Smooth muscle cell (in vitro differentiated cells): ENCODE results near the gene LMBRD2. TPM values are rescaled to one million over a fixed set of nuclear protein-coding genes. Genes with fewer than 3 reads are reported as not detected.

Source experiments
- DNase-seq: peaks from one replicate; lab custom pipeline; 2025; ENCODE audit not compliant: unreplicated experiment; lab: John Stamatoyannopoulos, UW
- H2AFZ ChIP-seq: fragments of 200-600 bp; sonication (generic); 2 replicates; pipeline ENCODE4 v1.6.0; 2016; ENCODE audit warnings: antibody characterized with exemption, low read depth, mild to moderate bottlenecking
- H3F3A ChIP-seq: fragments of 200-600 bp; sonication (generic); 2 replicates; pipeline ENCODE4 v1.6.0; 2017; ENCODE audit warnings: antibody characterized with exemption, low read depth
- H3K27ac ChIP-seq: fragments of 200-600 bp; sonication (generic); 2 replicates; pipeline ENCODE4 v1.5.1; 2016; ENCODE audit warnings: low read depth, mild to moderate bottlenecking
- H3K27me3 ChIP-seq: fragments of 200-600 bp; sonication (generic); 2 replicates; pipeline ENCODE4 v1.6.1; 2016; ENCODE audit warnings: low read depth, mild to moderate bottlenecking
- H3K36me3 ChIP-seq: fragments of 200-600 bp; sonication (generic); 2 replicates; pipeline ENCODE4 v1.5.1; 2016; ENCODE audit warnings: low read depth
- H3K4me1 ChIP-seq: fragments of 200-600 bp; sonication (generic); 2 replicates; pipeline ENCODE4 v1.5.1; 2016; ENCODE audit warnings: low read depth
- H3K4me2 ChIP-seq: fragments of 200-600 bp; sonication (generic); 2 replicates; pipeline ENCODE4 v1.6.0; 2016; ENCODE audit warnings: mild to moderate bottlenecking
- H3K4me3 ChIP-seq: fragments of 200-600 bp; sonication (generic); 2 replicates; pipeline ENCODE4 v1.5.1; 2016; ENCODE audit warnings: mild to moderate bottlenecking
- H3K79me2 ChIP-seq: fragments of 200-600 bp; sonication (generic); 2 replicates; pipeline ENCODE4 v1.6.0; 2016; ENCODE audit warnings: low read depth, mild to moderate bottlenecking
- H3K9ac ChIP-seq: fragments of 200-600 bp; sonication (generic); 2 replicates; pipeline ENCODE4 v1.6.0; 2016; ENCODE audit warnings: low read depth
- H3K9me3 ChIP-seq: fragments of 200-600 bp; sonication (generic); replicated peaks from 2 replicates; pipeline ENCODE4 v1.5.1; 2016; ENCODE audit warnings: low read depth
- H4K20me1 ChIP-seq: fragments of 200-600 bp; sonication (generic); 2 replicates; pipeline ENCODE4 v1.6.0; 2016; ENCODE audit warnings: low read depth
- CTCF ChIP-seq: fragments of 200-600 bp; sonication (generic); IDR thresholded peaks from 2 replicates; pipeline ENCODE4 v1.5.1; 2017; ENCODE audit warnings: borderline replicate concordance, mild to moderate bottlenecking, antibody characterized with exemption; ENCODE audit not compliant: insufficient read depth, poor library complexity, severe bottlenecking
- WGBS: methylation state at CpG from one replicate; pipeline ENCODE4 v1.1.7; 2016; ENCODE audit warnings: low lambda C conversion rate; 5-methylcytosine and 5-hydroxymethylcytosine counted together
- polyA plus RNA-seq: library from polyadenylated mRNA; unstranded; fragments of >200 nt; fragmentation: Nextera tagmentation; extraction: Ambion mirVana; gene quantifications from 2 replicates; pipeline ENCODE4 v1.2.1, GENCODE V29; 2016
- total RNA-seq: library from RNA; depleted of rRNA; stranded (reverse); fragments of >200 nt; gene quantifications from 2 replicates; pipeline ENCODE4 v1.2.3, GENCODE V29; 2014

The LMBRD2 gene
- total and polyA plus RNA-seq, 2 experiments from 2014 or later: 2.5 to 18.5 TPM

DNA sequence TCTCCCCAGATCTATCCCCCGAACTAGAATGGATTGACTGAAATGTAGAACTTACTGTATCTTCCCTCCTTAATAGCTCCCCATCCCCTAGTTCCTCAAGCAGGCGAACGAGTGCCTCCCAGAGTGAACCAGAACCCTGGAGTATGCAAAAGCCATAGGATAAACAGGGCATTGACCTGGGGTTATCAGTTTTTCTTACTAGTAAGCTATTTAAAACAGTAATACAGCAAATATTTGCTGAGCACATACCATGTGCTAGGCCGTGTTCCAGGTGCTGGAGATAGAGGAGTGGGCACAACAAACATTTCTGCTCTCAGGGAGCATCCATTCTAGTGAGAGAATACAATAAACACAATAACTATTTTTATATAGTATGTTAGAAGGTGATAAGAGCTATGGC, 2.0 kb upstream of the LMBRD2 start:
- Histone ChIP-seq H2AFZ (no peak overlapping the region), H3K36me3 (no peaks in the 10 kb centered on the region), H3K27me3 (no peaks in the 10 kb centered on the region), H3K27ac (peak overlapping the region; percentile 21), H3K4me2 (peak overlapping the region; percentile 93), H4K20me1 (peaks cover 10% of the 10 kb centered on the region), H3K79me2 (peaks cover 48% of the 10 kb centered on the region), H3K9me3 (no peaks in the 10 kb centered on the region), H3K4me3 (peak overlapping the region; percentile 87), H3K4me1 (peaks cover 37% of the 10 kb centered on the region), H3K9ac (no peak overlapping the region), H3F3A (peaks cover 22% of the 10 kb centered on the region)
- WGBS: 59% methylated on average over 4 of the region's 4 CpGs
- no peak for DNase-seq
- no peak for TF ChIP-seq CTCF

GRCh38 chr5:36153298-36153677, 1.6 kb upstream of the LMBRD2 start:
- Histone ChIP-seq H3K4me3 (peak overlapping the region; percentile 87), H3K36me3 (no peaks in the 10 kb centered on the region), H3K4me2 (peak overlapping the region; percentile 93), H3K4me1 (peaks cover 33% of the 10 kb centered on the region), H4K20me1 (peaks cover 6% of the 10 kb centered on the region), H3K27me3 (no peaks in the 10 kb centered on the region), H2AFZ (no peak overlapping the region), H3K27ac (peak overlapping the region; percentile 21), H3K9me3 (no peaks in the 10 kb centered on the region), H3K79me2 (peaks cover 48% of the 10 kb centered on the region), H3F3A (peaks cover 22% of the 10 kb centered on the region), H3K9ac (peak overlapping the region; percentile 21)
- TF ChIP-seq CTCF: no peak
- no peak for DNase-seq
- WGBS: 70% methylated on average over 7 of the region's 7 CpGs

DNA sequence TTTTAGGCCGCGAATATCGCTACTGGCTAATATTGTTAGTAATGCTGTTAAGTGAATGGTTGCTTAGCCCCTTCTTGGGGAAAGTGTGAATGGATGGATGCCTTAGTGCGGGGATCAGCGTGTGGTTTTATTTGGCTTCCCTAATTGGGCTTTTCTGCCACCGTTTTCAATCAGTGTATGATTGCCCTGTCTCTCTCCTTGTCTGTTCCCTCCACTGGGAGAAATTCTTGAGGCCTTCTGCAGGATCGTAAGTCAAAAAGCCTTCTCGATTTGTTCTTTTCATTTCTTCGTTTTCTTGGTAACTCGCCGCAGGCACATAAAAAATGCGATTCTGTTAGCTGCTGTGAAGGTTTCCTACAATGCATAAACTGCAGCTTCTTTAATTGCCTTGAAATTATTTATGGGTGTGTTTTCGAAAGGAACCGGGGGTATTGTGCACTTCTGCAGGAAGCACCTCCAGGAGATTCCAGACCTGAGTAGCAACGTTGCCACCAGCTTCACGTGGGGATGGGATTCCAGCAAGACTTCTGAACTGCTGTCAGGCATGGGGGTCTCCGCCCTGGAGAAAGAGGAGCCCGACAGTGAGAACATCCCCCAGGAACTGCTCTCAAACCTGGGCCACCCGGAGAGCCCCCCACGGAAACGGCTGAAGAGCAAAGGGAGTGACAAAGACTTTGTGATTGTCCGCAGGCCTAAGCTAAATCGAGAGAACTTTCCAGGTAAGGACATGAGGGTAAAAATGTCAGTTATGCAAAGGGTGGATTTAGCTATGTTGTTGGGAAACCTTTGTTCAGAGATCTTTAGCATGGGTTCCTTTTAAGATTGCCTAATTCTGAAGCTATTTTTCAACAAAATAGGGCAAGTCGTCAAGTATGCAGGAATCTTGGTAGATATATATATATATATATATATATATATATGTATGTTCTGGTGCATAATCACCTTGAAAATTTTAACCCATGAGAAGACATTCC, 924 bp upstream of the LMBRD2 start:
- no peaks in the 10 kb centered on the region for H3K27me3 ChIP-seq
- no peak for DNase-seq

More for the DNA sequence above, 924 bp upstream of the LMBRD2 start:
- Histone ChIP-seq H3K36me3 (no peaks in the 10 kb centered on the region), H3K79me2 (peaks cover 48% of the 10 kb centered on the region), H3K27ac (peak overlapping the region; percentile 27), H3F3A (peaks cover 18% of the 10 kb centered on the region), H3K4me1 (peaks cover 26% of the 10 kb centered on the region), H3K4me3 (peak overlapping the region; percentile 87), H2AFZ (peak overlapping the region; percentile 88), H3K4me2 (peak overlapping the region; percentile 93), H3K9ac (peak overlapping the region; percentile 21), H3K9me3 (no peaks in the 10 kb centered on the region), H4K20me1 (no peaks in the 10 kb centered on the region)
- no peak for TF ChIP-seq CTCF
- 3% methylated on average over 24 of the region's 24 CpGs for WGBS
